HG03571 (cell line): ENCODE results near the gene RAB11FIP3.

Experiments used
- ATAC-seq: cut with Tn5 transposase; IDR thresholded peaks from one replicate; pipeline ENCODE4 v1.9.1; 2021; ENCODE audit not compliant: unreplicated experiment

RAB11FIP3 gene

DNA sequence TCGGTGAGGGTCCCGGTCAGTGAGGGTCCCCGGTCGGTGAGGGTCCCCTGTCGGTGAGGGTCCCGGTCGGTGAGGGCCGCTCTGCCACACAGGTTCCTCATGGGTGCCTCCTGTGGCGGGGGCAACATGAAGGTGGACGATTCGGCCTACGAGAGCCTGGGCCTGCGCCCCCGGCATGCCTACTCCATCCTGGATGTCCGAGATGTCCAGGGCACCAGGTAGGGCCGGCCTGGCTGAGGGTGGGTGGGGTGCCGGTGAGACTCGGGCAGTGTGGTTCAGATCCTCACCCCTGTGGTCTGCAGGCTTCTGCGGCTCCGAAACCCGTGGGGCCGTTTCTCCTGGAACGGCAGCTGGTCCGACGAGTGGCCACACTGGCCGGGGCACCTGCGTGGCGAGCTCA, 125.8 kb downstream of the RAB11FIP3 start:
- ATAC-seq, result no peak

DNA sequence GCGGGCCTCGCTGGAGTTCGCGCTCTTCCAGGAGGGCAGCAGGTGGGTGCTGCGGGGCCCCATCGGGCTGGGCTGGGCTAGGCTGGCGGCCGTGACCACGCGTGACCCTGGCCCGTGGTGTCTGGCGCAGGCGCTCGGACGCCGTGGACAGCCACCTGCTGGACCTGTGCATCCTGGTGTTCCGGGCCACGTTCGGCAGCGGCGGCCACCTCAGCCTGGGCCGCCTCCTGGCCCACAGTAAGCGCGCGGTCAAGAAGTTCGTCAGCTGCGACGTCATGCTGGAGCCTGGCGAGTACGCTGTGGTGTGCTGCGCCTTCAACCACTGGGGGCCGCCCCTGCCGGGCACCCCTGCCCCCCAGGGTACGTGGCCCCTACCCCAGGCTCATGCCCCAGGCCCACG, 126.7 kb downstream of the RAB11FIP3 start:
- no peak for ATAC-seq

DNA sequence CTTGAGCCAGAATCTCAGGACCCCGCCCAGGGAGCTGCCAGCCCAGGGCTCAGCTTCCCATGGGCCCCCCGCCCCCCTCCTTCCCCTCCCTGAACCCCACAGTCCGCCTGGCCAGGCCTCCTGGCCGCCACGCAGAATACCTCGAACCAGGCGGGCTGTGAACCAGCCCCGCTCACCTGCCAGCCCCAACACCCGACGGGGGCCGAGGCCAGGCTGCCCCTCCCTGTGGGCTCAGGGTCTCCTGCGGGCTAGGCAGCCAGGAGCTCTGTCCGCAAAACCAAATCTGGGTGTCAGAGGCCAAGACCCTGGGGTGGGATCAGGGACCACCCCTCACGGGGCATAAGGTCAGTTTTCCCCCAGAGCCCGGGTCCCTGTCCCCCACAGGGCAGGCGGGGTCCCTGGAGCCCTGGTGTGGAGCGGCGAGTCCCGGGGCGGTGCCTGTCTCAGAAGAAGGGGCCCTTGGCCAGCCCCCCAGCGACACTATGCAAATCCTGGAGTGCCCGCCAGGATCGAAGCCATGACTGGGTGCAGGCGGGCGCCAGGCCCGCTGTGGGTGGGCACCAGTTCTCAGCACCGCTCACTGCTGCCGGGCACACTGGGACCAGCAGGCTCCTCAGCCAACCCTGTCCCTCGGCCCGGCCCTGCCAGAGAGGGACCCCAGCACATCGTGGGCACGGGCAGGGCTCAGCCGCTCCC, 128.3 kb downstream of the RAB11FIP3 start:
- ATAC-seq, result no peak

DNA sequence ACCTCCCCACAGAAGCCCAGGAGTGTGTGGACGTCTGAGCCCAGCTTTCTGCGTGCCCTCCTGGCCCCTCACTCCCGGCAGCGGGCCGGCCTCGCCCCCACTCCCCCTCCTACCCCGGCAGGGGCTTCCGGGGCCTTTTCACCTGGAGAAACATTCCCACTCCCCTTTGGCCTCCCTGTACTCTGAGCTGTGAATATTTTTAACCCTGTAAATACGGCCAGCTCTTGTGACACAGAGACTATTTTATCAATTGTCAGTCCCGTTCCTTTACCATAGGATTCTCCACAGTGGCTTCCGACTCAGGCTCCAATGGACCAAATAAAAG, 128.8 kb downstream of the RAB11FIP3 start:
- no peak for ATAC-seq

DNA sequence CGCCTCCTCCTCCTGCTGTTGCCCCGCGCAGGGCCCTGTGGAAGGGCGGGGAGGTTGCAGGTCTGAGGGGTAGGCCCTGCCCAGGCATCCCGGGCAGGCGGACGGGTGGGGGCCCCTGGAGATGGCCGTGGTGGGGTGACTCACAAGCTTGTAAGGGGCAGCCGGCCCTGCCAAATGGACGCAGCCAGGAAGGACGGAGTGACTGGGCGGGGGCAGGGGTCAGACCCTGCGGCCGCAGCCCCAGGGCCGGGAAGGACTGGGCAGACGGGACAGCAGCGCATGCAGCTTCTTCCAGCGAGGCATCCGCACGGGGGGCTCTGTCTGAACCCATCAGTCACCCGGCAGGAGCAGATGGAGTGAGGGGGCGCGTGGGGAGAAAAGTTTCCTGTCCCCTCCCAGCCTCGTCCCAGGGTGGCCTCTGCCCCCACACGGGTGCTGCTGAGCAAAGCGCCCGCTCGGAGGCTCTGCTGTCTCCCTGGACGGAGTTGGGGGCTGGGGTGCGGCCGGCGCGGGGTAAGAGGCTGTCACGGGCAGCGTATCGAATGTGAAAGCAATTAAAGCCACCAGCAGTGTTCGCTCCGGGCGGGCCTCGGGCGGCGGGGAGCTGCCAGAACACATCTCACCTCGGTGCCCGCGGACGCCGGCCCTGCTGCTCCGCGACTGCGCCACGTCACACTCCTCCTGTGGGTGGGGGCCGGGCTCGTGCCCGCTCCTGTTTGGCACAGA, 129.4 kb downstream of the RAB11FIP3 start:
- no peak for ATAC-seq

DNA sequence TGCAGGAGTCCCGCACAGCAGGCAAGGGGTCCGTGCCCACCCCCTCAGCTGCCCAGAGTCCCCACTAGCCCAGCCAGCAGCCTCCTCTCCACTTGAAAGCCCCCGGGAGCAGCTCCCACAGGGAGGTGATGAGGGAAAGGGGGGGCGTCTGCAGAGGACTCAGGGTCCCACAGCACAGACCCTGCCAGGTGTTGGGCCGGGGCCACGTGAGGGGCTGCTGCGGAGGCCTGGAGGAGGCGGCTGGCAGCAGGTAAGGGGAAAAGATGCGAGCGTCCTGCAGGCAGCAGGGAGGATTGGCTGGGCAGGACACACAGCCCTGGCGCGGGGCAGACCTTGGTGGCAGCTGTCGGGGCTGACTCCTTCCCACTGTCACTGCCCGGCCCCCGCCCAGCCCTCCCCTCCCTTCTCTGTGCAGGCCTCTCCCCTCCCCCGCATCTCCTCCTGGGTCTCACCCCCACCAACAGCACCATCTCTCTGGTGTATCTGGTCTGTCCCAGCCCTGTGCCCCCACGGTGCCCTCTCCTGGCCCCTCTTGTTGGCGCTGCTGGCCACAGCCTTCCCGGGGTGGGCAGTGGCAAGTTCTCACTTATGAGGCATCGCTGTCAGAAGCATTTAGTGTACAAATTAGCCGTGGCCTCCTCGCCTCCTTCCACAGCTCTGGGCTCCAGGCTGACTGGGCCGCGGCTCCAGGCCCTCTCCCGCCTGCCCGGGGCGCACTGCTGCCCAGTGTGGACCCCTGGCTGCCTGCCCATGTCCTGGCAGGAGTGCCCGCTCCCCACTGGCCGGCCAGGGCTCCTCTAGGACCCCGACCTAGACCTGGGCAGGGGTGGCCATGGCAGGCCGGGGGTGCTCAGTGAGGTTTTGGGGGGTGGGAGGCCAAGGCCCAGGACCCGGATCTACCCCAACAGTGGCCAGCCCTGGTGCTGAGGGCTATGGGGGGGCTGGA, 130.4 kb downstream of the RAB11FIP3 start:
- ATAC-seq, result no peak

DNA sequence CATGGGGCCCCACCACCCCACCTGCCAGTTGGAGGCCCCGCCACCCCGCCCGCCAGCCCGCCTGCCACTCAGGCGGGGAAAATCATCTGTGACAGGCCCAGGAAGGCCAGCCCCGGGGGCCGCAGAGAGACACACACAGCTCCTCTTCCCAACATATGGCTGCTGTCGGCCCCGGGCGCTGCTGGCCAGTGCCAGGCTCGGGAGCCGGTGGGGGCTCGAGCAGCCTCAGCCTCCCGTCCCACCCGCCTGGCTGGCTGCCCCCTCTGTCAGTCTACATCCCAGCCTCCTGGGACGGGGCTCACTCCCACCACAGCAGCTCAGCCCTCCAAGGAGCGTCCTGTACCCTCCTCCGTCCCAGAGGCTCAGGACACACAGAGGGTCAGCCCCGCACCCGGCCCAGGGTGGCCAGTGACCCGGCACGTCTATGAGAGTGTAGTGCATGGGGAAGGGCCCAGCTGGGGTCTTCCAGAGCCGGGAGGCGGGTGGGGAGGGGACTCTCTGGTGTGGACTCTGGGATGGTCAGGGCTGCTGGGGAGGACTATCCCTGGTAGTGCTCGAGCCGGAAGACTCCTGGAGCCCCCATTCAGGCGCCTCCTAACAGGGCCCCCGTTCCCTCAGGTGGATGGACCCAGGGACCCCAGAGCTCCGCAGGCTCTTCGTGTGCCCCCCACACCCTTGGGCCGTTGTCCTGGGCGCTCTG, 131.2 kb downstream of the RAB11FIP3 start:
- no peak for ATAC-seq

DNA sequence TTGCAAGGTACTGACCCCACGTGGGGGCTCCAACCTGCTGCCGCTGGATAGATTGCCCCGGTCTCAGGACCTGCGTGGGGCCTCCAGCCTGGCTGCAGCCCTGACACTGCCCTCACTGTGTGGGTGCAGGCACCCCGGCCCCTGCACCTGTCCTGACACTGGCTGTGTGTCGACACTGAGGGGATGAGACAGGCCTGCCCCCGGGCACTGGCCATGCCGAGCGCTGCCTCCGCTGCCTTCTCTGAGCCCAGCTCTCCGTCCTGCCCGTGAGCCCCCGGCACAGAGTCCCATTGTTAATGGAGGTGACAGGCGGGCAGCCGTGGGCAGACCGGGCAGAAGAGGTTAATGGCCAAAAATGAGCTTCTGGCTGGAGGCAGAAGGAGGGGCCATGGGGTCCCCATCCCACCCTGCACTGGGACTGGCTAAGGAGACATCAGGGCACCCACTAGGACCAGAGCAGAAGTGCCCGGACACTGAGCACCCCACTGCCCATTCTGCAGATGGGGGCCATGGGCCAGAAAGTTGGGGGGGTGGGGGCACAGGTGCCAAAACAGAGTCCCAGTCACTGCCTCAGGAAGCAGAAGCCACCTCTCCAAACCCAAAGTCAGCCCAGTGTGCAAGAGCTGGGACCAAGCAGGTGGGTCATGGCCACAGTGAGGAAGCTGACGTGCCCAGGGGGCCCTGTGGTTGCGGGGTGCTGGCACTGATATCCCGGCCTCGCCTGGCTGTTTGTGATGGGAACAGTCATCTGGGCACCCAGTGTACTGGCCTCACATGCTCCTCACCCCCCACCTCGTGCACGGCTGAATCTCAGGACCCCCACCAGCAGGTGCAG, 132.2 kb downstream of the RAB11FIP3 start:
- ATAC-seq, result no peak

DNA sequence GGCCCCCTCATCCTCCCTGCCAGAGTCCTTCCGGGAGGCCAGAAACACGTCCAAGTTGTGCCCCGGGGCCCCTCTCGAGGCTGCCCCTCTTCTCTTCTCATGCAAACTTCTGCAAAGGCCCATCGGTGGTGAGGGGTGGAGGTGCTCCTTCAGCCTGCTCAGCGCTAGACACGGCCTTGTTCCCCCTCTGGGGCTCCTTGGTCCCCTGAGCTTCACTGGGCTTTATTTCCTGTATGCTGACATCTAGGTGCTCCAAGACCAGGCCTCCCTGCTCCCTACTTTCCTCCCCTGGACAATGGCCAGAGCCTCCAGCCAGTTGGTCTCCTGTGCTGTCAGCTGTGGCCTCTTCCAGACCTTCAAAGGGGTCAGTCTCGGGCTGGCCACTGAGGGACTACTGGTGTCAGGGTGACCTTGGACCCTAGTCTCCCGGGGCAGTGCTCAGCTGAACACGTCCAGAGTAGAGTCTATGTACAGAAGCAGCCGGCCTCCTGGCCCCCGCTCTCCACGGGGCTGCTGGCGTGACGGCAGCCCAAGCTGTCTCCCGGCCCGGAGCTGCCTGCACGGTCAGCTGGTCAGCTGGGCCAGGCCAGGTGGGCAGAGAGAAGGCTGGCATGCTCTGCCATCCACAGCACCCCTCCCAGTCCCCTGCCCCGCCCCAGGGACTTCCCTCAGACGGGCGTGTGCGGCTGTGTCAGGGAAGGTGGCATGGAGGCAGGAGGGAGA, 133.0 kb downstream of the RAB11FIP3 start:
- no peak for ATAC-seq

DNA sequence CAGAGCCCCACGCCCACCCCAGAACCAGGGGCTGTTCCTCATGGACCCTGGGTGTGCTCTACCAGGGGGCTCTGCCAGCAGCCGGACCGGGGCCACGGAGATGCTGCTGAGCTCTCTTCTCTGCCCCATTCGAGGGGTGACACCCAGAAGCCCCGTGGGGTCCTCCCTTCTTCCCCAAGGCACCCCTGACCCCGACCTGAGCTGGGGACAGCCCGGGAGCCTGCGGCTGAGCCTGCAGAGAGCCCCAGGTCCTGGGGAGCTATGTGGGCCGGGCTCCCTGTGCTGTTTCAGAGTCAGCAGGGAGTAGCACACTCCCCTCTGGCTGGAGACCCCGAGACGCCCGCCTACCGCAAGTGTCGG, 133.6 kb downstream of the RAB11FIP3 start:
- no peak for ATAC-seq

DNA sequence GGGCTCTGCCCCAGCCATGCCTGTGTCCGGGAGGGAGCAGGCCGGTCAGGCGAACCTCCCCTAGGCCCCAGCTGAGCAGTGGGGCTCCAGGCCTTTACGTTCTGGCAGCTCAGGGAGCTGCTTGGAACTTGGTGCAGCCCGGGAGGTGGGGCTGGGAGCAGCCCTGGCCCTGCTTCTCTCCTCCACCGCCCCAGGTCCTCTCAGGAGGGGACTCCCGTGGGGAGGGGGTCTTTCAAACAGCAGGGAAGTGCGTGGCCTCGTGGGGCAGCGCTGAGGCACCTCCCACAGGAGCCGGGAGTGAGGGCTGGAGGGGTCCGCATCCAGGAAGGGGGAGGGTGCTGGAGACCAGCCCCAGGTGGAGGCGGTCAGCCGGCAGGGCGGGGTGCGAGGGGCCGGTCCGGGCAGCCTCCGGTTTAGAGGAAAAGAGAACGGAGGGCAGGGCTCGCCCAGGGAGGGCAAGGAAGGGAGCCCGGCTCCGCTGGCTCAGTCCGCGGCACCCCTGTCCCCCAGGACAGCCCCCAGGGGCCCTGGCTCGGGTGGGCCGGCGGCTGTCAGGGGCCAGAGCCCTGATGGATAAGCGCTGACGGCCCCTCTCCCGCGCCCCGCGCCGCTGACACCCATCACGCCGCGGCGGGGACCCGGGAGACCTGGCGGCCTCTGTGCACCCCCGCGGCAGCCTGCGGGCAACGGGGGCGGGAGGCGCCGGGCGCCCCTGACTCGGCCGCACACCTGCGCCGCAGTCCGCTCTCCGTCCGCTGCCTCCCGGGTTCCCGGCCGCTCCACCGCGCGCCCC, 134.2 kb downstream of the RAB11FIP3 start:
- ATAC-seq, result no peak

DNA sequence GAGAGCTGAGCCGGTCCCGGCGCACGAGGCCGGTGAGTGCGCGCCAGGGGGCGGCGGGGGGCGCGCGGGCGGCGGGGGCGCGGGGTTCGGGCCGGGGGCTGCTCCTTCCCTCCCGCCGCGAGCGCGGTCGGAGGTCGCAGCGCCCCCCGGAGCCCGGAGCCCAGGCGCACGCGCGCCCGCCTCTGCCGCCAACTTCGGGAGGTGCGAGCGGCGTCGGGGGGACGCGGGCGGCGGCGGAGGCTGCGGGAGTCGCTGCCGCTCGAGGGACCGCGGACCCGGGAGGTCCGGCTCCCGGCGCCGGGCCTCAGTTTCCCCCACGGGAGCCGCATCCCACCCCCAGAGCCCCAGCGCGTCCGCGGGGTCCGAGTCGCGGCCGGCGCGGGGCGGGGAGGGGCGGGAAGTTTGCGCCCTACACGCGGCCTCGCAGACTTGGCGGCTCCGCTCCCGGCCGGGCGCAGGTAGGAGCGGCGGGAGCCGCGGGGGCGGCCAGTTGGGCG, 134.8 kb downstream of the RAB11FIP3 start, which contains the start of gene PRR35:
PRR35 (plus strand) TSS at position 191 of the 497 bp plus-strand sequence. CDS start 2,901 bp downstream, outside the sequence.
- no peak for ATAC-seq

DNA sequence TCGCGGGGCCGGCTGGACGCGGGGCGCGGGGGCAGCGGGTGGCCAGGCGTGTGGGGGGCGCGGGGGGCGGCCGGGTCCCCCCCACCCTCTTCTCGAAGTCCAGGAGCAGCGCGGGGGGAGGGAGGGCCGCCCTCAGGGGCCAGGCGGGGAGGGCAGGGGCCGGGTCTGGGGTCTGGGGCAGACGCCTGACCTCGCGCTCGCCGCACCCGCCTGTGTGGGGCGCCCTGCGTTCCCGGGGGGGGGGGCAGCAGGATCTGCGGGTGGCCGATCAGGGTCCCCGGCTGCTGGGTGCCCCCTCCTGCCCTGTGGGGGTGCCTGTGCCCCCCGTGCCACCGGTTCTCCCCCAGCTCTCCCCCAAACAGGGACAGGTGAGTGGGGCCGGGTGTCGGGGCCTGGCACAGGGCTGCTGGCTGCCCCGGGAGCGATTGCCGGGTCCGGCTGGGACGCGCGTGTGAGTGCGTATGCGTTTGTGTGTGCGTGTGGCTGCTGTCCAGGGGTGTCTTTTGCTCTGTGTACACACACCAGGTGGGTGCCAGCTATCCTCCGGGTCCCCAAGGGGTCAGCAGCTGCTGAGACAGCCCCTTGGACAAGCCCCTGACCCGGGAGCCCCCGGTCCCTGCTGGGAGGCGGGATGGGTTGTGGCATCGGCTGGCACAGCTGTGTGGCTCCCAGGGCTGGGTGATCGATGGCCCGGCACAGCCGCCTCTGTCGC, 135.4 kb downstream of the RAB11FIP3 start:
- ATAC-seq, result no peak

DNA sequence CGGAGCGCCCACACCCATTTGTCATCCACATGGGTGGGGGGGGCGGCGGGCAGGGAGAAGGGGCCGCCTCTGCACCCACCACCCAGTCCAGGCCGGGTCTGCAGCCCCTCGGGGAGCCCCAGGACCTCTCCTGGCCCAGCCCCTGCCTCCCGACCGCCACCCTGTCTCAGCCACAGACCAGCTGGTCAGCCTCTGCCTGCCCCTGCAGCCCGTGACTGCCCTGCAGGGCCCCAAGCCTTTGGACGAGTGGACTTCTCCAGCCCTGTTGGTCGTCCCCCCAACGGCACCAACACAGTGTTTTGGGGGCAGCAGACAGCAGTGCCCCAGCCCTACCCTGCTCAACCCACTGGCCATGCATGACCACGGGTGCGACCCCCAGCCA, 136.0 kb downstream of the RAB11FIP3 start:
- no peak for ATAC-seq

DNA sequence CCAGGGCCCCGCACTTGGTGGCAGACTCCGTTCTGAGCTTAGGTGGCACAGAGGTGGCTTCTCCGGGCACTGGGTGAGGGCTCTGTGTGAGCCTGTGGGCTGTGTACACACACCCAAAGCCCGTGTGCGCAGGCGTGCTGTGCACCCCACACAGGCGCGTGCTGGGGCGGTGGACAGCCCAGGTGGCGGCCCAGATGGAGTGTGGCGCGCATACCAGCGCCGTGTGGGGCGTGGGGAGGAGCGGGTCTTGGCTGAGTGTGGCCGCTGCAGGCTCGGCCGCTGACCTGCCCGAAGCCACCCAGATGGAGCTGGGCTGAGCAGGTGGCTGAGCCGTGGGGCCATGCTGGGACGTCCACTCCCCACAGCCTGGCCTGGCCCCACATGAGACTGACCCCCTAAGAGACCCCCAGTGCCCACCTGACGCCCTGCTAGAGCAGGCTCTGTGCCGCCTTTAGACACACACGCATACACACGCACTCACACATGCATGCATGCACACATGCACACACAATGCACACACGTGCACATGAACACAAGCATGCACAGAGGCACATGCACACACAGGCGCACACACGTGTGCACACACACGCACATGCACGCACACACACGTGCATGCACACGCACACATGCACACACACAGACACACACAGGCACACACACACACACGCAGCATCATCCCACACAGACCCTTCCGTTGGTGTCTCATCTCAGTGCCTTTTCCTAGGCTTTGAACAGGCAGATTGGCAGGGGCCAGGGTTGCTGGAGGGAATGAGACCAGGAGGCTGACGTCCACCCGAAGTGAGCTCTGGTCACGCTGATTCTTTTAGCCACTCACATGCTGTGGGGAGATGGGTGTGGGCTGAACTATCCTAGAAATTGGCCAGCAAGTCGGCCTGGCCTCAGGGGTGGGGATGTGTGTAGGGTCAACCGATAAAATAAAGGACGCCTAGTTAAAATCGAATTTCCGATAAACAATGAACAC, 136.8 kb downstream of the RAB11FIP3 start:
- ATAC-seq, result no peak

DNA sequence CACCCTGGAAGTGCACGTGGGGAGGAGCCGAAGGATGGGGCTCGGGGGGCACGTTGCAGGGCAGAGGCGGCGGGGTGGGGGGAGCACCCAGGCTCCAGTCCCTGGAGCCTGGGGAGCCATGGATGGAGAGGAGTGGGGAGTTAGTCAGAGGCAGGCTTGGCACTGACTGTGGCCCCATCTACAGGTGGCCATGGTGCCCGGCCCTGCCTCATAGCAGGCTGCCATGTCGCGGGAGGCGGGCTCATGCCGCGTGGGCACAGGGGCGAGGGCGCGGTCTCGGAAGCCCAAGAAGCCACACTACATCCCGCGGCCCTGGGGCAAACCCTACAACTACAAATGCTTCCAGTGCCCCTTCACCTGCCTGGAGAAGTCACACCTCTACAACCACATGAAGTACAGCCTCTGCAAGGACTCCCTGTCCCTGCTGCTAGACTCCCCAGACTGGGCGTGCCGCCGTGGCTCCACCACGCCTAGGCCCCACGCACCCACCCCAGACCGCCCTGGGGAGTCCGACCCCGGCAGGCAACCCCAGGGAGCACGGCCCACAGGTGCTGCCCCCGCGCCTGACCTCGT, 137.7 kb downstream of the RAB11FIP3 start:
- ATAC-seq, result no peak
